Left hindlimb (tissue), 1 donor: ENCODE results near the gene ADRA1B.
"Not testable (repeated sequence)": the region's sequence is repeated elsewhere in the genome, so short reads cannot be mapped to it uniquely, and the experiment has no call there.

ENCODE experiments used
- DNase-seq: peaks from one replicate; pipeline ENCODE4 v3.0.0-alpha.2; 2018

The ADRA1B gene

DNA sequence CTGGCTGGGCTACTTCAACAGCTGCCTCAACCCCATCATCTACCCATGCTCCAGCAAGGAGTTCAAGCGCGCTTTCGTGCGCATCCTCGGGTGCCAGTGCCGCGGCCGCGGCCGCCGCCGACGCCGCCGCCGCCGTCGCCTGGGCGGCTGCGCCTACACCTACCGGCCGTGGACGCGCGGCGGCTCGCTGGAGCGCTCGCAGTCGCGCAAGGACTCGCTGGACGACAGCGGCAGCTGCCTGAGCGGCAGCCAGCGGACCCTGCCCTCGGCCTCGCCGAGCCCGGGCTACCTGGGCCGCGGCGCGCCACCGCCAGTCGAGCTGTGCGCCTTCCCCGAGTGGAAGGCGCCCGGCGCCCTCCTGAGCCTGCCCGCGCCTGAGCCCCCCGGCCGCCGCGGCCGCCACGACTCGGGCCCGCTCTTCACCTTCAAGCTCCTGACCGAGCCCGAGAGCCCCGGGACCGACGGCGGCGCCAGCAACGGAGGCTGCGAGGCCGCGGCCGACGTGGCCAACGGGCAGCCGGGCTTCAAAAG is 55.7 kb downstream of the ADRA1B start:
- no peak for DNase-seq

DNA sequence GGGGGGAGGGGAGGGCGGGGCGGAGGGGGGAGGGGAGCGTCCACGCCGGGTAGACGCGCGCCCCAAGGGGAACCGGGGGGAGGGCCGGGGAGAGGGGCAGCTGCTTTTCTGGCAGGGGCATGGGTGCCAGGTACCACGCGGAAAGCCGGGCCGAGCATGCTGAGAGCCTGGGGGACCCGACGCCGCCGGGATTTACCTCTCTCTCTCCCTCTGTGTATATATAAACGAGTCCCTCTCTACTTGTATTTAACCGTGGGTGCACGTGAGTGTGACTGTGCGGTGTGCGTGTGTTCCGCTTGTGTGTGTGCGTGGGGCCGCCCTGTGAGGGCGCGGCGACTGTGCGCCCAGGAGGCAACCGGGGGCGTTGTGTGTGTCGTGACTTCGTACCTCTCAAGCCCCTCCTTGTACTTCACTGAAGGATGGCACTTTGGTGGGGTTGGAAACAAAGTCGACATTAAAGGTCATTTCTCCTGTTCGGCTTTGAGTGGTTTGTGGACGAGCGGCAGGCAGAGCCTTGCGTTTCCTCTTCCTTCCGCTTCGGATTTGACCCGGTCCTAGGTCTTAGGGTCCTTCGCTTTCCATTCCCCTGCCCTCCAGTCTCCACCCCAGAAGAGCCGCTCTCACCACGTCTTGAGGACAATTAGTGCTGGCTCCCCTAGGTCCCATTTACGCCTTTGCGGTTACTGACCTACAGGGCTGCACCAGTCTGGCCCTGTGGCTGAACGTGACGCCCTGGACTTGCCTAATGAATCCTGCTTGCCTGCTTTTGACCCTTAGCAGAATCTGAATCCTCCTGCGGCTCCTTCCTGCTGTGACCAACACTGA is 56.5 kb downstream of the ADRA1B start:
- no peak for DNase-seq

DNA sequence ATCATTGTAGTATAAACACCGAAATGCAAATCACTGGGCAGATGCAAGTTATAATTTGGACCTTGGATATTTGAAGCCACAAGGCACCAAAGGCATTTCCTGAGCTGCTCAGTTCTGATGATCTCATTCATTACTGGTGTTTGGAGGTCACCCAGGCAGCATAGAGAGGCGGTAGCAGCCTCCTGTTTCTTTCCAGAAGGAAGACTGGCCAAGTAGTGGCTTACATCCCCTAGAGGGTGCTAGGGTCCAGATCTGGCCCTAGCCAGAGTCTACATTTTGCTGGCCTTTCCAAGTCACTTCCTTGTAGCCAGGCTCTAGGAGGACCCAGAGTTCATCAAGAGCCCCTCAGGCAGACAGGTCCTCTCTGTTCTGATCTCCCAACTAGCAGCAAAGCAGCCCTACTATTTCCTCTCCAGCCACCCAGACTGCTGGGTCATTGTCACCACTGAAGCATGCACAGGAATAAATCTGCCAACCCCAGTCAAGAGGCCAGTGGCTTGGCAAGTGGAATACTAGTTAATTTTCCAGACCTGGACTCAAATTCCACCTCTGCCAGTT is 59.3 kb downstream of the ADRA1B start:
- no peak for DNase-seq

DNA sequence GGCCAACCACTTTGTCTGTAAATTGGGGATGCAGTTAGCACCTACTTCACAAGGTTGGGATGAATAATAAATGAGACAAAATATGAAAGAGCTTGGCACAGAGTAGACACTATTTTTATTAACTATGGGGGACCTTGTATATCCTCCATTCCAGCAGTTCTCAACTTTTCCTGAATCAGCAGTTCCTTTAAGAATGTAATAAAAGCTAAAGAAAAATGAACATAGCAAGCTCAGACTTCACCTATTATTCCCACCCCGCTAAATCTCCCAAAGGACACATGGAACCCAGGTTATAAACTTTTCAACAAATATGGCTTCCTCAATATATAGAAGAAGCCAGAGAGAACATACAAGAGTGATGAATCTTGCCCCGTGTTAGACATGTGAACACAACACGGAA is 60.6 kb downstream of the ADRA1B start:
- no peak for DNase-seq

DNA sequence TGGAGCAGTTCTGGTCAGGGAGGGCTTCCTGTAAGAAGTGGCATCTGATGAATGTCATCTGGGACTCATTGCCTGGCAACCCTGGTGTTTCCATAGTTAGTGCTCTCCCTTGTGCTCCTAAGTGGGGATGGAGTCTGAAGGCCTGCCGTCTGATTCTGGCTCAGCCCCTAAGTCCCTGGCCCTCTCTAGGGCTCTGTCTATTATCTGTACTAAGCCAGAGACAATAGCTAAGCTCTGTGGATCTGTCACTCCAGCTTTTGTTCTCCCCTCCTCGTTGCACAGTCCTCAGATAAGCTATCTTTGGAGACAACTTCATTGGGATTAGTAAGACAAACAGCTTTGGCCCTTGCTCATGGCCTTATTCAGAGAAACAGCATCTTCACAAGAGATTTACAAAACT is 62.1 kb downstream of the ADRA1B start:
- DNase-seq: no peak

DNA sequence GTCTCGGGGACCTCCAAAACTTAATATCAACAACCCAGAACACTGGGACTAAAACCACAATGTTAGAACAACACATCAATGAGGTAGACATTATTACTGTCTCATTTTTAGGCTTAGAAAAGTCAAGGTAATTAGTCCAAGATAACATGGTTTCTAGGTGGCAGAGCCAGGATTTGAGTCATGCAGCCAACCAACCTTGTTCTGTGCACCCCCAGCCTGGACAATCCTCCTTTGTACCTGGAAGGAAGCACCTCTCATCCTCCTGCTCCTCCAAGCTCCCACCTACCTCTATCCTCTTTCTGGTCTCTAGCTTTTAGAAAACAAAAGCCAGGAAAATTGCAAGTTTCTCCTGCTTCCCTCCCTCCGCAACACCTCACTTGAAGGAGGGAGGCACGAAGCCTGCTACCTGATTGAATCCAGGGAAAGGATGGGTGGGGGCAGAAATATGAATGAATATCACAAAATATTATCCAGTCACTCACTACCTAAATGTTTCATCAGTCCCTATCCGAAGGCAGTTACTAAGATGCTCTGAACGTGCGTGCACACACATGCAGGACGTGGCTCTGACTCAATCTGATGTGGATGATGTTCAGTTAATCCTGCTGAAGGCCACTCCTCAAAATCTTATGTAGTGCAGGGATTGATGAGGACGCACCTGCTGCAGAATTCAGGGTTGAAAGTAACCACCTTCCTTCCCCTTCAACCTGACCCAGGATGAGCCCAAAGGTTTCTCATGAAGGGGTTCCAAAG is 66.3 kb downstream of the ADRA1B start:
- no peak for DNase-seq

DNA sequence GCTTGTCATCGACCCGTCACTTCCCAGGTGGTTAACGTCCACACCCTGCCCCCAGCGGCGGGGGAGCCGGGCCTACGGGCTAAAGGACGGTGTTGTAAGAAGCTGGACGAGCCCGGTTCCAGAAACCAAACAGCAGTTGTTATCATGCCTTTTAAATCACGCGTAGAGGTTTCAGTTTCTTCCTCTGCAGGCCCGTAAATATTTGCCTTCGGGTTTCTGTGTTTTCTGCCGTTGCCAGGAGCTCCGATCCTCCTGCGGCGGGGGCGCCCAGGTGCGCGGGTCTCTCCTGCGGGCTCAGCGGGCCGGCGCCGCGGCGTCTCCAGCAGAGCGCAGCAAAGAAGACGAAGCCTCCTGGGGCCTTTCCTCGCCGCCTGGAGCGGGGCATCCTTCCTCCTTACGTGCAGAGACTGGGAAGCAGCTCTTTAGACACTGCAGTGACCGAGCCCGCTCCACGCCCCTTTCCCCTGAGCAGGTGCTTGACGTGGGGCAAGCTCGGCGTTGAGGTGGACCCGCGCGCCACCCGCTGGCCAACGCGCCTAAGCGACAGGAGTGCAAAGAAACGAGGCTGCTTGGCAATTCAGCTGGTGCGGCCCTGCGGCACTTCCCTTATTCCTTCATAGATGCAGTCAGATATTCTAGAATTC is 70.9 kb downstream of the ADRA1B start:
- peak; percentile 50 for DNase-seq

DNA sequence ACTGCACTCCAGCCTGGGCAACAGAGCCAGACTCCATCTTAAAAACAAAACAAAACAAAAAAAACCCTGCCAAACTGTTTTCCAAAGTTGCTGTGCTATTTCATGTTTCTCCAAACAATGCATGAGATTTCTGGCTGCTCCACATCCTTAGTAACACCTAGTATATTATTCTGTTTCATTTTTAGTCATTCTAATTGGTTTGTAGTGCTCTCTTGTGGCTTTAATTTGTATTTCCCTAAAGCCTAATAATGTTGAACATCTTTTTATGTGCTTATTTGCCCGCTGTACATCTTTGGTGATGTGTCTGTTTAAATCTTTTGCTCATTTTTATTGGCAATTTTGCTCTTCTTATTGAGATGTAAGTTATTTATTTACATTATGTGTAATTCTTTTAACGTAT is 74.2 kb downstream of the ADRA1B start:
- DNase-seq: no peak

DNA sequence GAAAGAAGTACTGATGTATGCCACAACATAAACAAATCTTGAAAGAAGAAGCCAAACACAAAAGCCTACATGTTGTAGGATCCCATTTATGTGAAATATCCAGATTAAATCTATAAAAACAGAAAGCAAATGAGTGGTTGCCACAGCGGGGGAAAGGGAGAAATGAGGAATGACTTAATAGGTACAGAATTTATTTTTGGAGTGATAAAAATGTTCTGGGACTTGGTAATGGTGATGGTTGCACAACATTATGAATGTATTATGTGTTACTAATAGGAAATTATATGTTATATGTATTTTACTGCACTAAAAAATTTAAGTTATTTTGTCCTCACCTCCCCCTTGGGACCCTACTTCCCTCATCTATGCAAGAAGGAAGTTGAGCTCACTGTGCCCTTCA is 76.3 kb downstream of the ADRA1B start:
- no peak for DNase-seq

DNA sequence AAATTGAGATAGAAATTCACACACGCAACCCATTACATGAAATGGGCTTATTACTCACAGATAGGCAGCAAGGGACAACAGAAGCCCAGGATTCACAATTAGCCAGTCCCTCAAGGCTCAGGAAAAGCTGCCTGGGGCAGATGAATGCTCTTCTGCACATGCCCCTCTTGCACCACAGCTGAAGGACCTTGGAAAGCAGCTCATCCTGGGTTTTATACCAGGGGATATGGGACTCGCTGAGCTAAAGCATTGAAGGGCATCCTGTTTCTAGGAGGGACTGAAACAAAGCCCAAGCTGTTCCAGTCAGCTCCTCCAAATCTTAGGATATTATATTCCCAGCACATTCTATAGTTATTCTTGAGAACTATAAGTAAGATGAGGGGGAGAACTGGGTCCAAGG is 76.9 kb downstream of the ADRA1B start:
- DNase-seq: no peak

DNA sequence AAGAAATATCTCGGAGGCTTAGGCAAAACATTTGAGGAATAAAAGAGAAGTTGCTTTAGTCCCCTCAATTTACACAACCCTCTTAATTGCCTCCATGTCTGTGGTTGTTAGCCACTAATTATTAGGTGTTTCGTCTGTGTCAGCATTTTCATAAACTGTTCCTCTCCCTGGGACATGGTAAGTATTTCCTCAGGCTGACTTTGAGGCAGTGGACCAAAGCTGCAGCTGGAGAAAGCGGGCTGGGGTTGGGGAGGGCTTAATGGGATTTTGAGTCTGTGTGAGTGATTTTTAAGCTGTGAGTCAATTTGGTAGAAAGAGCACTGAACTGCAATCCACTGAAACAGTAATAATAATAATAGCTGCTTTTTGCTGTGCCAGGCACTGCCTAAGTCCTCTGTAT is 79.6 kb downstream of the ADRA1B start:
- DNase-seq: no peak

DNA sequence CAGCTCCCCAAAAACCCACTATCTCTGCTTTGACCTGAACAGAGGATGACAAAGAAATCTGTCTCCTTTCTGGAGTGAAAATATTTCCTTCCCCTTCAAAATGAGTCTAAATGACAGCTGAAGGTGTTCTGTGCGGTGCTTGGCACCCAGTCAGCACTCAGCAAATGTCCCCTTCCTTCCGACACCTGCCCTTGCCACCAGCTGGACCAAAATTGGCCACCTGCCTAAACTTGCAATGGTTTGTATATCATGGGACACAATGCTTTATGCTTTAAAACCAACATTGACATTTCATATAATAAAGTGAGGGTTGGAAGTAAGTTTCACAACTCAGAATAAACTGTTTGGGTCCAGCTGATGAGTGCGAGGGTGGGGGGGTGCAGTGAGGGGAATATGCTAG is 85.2 kb downstream of the ADRA1B start:
- DNase-seq: no peak

DNA sequence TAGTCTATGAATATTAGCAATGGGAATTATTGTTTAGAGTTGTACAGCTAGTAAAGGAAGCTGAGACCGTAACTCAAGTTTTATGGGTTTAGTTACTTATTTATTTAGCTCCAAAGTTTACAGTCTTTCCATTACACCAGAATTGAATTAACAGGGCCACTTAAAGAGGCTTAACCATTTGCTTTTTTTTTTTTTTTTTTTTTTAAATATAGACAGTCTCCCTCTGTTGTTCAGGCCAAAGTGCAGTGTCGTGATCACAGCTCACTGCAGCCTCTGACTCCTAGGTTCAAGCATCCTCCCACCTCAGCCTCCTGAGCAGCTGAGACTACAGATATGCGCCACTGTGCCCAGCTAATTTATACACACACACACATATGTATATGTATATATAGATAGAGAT is 91.2 kb downstream of the ADRA1B start:
- no peak for DNase-seq

DNA sequence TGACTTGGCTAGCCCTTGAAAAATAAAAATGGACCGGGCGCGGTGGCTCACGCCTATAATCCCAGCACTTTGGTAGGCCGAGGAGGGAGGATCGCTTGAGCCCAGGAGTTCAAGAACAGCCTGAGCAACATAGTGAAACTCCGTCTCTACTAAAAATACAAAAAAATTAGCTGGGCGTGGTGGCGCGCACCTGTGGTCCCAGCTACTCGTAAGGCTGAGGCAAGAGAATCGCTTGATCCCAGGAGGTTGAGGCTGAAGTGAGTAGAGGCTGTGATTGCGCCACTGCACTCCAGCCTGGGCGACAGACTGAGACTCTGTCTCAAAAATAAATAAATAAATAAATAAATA is 92.2 kb downstream of the ADRA1B start:
- not testable (repeated sequence) for DNase-seq

DNA sequence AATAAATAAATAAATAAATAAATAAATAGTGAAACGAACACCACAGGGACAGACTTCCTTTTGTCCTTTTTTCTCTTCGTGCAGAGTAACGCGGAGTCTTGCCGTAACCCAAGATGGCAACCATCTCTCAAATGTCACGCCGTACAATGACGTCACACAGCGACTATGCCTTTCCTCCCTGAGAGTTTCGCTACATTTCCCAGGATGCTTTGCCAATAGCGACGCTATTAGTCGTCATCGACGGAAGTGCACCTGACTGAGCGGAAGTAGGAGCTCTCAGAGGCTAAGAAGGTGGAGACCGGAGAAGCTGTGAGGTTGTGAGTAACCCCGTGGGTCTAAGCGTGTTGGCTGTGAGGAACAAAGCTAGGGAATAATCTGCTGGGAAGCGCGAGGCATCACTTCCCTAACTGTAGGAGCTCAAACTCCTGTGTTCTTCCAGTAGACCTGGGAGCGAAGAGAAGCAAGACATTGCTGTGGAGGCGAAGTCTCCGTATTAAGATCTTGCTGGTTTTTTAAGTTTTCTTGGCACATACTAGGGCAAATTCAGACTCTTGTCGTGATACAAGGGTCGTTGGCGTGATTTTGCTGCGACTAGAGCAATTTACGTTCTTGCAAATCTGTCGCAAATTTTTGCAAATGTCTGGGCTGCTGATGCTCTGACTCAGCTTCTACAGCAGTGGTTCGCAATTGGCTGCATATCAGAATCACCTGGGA is 92.8 kb downstream of the ADRA1B start, which contains the start of gene TTC1:
Gene TTC1 (plus strand): TSS at position 263 of the 714 bp plus-strand sequence. CDS start 1,390 bp downstream, outside the sequence.
- DNase-seq: peak; percentile 95

DNA sequence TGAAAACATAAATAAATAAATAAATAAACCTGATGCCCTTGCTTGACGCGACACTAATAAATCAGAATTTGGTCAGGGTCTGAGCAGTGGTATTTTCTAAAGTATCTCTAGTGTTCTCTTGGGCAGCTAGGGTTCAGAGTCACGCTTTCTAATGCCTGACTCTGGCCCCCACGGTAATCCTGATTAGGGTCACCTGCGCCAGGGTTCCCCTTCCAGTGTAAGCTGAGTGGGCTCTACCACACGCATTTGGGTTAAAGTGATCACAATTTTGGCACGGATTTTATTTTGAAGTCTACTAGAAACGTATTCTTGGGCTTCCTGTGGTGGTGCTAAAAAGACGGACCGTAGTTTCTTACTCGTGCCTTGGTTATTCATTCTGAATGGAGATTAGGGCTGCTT is 93.3 kb downstream of the ADRA1B start:
- no peak for DNase-seq

DNA sequence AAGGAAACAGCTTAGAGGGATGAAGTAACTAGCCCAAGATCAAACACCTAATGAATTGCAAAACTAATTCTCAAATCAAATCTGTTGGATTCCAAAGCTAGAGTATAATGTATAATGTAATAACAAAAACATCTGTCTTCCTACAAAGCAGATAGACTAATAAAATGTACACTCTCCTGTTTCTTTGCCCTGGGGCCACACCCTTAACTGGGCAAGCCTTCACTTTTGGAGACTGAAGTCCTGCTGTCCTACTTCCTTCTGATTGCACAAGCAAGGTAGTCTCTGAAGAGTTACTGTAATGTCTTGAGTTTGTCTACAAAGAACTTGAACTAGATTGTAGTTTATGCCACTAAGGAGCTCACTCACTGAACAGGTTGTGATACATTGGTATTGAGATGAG is 95.2 kb downstream of the ADRA1B start:
- no peak for DNase-seq

DNA sequence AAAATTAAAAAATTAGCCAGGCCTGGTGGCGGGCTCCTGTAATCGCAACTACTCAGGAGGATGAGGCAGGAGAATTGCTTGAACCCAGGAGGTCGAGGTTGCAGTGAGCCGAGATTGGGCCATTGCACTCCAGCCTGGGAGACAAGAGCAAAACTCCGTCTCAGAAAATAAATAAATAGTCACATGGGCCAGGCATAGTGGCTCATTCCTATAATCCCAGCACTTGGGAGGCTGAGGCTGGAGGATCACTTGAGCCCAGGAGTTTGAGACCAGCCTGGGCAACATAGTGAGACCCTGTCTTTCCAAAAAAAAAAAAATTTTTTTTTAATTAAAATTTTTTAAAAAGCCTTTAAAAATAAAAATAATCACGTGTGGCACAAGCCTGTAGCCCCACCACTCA is 97.9 kb downstream of the ADRA1B start:
- not testable (repeated sequence) for DNase-seq

DNA sequence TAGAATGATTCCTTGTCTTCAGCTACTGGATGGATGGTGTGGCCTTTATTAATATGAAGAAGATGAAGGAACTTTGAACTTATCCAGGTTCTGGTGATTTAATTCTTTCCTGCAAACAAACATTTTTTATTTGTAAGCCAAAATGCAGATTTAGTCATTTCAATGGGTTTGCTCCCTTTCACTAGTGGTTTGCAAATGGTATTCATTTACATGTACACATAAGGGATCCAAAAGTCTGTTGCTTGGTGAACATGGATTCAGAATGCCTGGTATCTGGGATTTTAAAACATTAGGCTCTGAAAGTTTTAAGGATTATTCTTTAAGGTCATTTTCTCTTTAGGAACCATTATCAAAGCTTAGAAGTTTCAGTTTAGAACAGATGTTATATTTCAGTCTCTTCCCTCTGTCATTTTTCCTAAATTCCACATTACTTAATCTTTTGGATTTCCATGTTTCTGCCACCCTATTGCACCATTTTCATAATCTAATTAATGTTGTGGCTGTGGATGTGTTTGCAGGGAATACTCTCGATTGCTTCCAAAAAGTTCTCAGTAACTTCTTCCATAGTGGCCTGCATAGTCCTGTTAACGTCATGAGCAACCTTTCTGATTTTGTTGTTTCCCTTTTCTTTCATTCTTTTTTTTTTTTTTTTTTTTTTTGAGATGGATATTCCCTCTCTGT is 102.8 kb downstream of the ADRA1B start:
- no peak for DNase-seq

DNA sequence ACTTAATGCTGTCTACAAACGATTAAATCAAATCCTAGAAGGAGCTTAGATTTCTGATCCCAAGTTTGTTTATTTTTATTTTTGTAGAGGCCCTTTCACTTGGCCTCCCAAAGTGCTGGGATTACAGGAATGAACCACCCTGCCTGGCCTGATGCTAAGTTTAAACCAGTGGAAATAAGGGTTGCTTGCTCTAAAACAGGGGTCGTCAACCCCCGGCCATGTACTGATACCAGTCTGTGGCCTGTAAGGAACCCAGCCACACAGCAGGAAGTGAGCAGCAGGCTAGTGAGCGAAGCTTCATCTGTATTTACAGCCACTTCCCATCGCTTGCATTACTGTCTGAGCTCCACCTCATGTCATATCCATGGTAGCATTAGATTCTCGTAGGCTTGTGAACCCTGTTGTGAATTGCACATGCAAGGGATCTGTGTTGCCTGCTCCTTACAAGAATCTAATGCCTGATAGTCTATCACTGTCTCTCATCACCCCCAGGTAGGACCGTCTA is 104.0 kb downstream of the ADRA1B start:
- DNase-seq: no peak

DNA sequence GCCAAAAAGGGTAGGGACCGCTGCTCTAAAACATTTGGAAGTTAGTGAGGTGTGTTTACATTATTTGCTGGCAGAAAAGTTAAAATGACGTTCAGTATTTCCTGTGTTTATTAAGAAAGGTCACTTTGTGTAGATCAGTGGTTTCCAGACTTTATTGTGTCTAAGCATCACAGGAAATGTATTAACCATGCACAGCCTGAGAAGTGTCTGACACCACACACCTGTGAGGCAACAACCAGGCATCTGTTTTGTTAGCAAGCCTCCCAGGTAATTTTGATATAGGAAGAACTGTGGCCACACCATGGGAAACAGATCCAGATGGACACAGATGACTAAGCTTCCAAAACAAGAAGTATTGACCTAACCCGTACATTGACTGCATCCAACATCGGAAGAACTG is 104.7 kb downstream of the ADRA1B start:
- DNase-seq: no peak
